HepG2 (cell line): ENCODE measurements around the gene NME7. TPM values are rescaled to one million over a fixed set of nuclear protein-coding genes. Genes with fewer than 3 reads are reported as not detected.

Source experiments
- BRD4 ChIP-seq: sonication (generic); formaldehyde crosslinking; IDR thresholded peaks from 2 replicates; pipeline ENCODE4 v1.4.0; 2020; ENCODE audit warnings: missing genetic modification reagents
- GPBP1L1 ChIP-seq: sonication (generic); formaldehyde crosslinking; IDR thresholded peaks from 2 replicates; pipeline ENCODE4 v1.5.0; 2020; ENCODE audit warnings: mild to moderate bottlenecking, missing genetic modification reagents
- HOXA9 ChIP-seq: sonication (generic); formaldehyde crosslinking; IDR thresholded peaks from 2 replicates; pipeline ENCODE4 v1.8.1; 2022; ENCODE audit warnings: missing genetic modification reagents, mild to moderate bottlenecking, moderate library complexity, borderline replicate concordance
- KDM2A ChIP-seq: sonication (generic); formaldehyde crosslinking; IDR thresholded peaks from 2 replicates; pipeline ENCODE4 v1.4.0; 2020; ENCODE audit warnings: low read depth, missing genetic modification reagents, borderline replicate concordance
- NFYB ChIP-seq: sonication (generic); formaldehyde crosslinking; IDR thresholded peaks from 2 replicates; pipeline ENCODE4 v1.4.0; 2020; ENCODE audit warnings: missing genetic modification reagents
- RCOR2 ChIP-seq: IDR thresholded peaks from 2 replicates; pipeline ENCODE4 v1.6.1; 2016; ENCODE audit warnings: missing biosample characterization, missing genetic modification reagents
- SAP130 ChIP-seq: IDR thresholded peaks from 2 replicates; pipeline ENCODE4 v1.6.1; 2016; ENCODE audit warnings: low read depth
- SMARCC2 ChIP-seq: fragments of 450-650 bp; IDR thresholded peaks from 2 replicates; pipeline ENCODE4 v1.6.1; 2017; ENCODE audit warnings: antibody characterized with exemption, mild to moderate bottlenecking
- TRAFD1 ChIP-seq: sonication (generic); formaldehyde crosslinking; IDR thresholded peaks from 2 replicates; pipeline ENCODE4 v1.5.1; 2020; ENCODE audit warnings: missing genetic modification reagents, mild to moderate bottlenecking, borderline replicate concordance
- ZFP41 ChIP-seq: sonication (generic); formaldehyde crosslinking; IDR thresholded peaks from 2 replicates; pipeline ENCODE4 v1.4.0; 2020; ENCODE audit warnings: mild to moderate bottlenecking, missing genetic modification reagents, borderline replicate concordance
- ZFP90 ChIP-seq: sonication (generic); formaldehyde crosslinking; IDR thresholded peaks from 2 replicates; pipeline ENCODE4 v1.8.0; 2022; ENCODE audit warnings: missing genetic modification reagents, mild to moderate bottlenecking, inconsistent platforms, borderline replicate concordance
- ZKSCAN8 ChIP-seq: IDR thresholded peaks from 2 replicates; pipeline ENCODE4 v1.6.1; 2016; ENCODE audit warnings: borderline replicate concordance, missing genetic modification reagents, missing compliant biosample characterization
- ZNF136 ChIP-seq: sonication (generic); formaldehyde crosslinking; IDR thresholded peaks from 2 replicates; pipeline ENCODE4 v1.8.1; 2022; ENCODE audit warnings: low read depth, mild to moderate bottlenecking, moderate library complexity, missing genetic modification reagents
- ZSCAN29 ChIP-seq: sonication (generic); formaldehyde crosslinking; conservative IDR thresholded peaks from 2 replicates; pipeline ENCODE4 v1.4.0; 2020; ENCODE audit warnings: mild to moderate bottlenecking, missing genetic modification reagents
- polyA plus RNA-seq, 8 experiments: library from polyadenylated mRNA; depleted of rRNA in 3 of 8; stranded (reverse) in 7 of 8; unstranded in 1 of 8; fragments of >200 nt; fragmentation: Illumina TruSeq in 4 of 8; extraction: Trizol in 4 of 8; gene quantifications; 2 replicates each; pipeline versions ENCODE4 v1.2.1 to v1.2.3, GENCODE V29; 2011 to 2016; ENCODE audit warnings: low read depth in 4 of 8, missing spikeins in 1 of 8, mixed read lengths in 1 of 8; ENCODE audit not compliant: insufficient read depth in 1 of 8
- total RNA-seq, 5 experiments: library from RNA; depleted of rRNA; stranded (reverse); fragments of >200 nt; fragmentation: Illumina TruSeq; extraction: Trizol; gene quantifications; 2 replicates each; pipeline ENCODE4 v1.2.3, GENCODE V29; 2016; ENCODE audit warnings: low read depth in 1 of 5
- TF ChIP-seq, protein P1 (sequence below): sonication (generic); formaldehyde crosslinking; IDR thresholded peaks from 2 replicates; pipeline ENCODE4 v1.4.0; 2020; ENCODE audit warnings: mild to moderate bottlenecking, missing genetic modification reagents
- TF ChIP-seq, protein P2 (sequence below): sonication (generic); formaldehyde crosslinking; IDR thresholded peaks from 2 replicates; pipeline ENCODE4 v1.5.0; 2020; ENCODE audit warnings: missing genetic modification reagents
- TF ChIP-seq, protein P3 (sequence below): sonication (generic); formaldehyde crosslinking; IDR thresholded peaks from 2 replicates; pipeline ENCODE4 v1.4.0; 2020; ENCODE audit warnings: mild to moderate bottlenecking, missing genetic modification reagents

The NME7 gene
- total and polyA plus RNA-seq, 2 of the 13 experiments (the other 11 are each of a cell fraction or from before 2014, with no cell fraction given) = 9.4 to 22.5 TPM

GRCh38 chr1:169144941-169145626, 222.5 kb downstream of the NME7 start (continued):
- TF ChIP-seq, protein P1, sequence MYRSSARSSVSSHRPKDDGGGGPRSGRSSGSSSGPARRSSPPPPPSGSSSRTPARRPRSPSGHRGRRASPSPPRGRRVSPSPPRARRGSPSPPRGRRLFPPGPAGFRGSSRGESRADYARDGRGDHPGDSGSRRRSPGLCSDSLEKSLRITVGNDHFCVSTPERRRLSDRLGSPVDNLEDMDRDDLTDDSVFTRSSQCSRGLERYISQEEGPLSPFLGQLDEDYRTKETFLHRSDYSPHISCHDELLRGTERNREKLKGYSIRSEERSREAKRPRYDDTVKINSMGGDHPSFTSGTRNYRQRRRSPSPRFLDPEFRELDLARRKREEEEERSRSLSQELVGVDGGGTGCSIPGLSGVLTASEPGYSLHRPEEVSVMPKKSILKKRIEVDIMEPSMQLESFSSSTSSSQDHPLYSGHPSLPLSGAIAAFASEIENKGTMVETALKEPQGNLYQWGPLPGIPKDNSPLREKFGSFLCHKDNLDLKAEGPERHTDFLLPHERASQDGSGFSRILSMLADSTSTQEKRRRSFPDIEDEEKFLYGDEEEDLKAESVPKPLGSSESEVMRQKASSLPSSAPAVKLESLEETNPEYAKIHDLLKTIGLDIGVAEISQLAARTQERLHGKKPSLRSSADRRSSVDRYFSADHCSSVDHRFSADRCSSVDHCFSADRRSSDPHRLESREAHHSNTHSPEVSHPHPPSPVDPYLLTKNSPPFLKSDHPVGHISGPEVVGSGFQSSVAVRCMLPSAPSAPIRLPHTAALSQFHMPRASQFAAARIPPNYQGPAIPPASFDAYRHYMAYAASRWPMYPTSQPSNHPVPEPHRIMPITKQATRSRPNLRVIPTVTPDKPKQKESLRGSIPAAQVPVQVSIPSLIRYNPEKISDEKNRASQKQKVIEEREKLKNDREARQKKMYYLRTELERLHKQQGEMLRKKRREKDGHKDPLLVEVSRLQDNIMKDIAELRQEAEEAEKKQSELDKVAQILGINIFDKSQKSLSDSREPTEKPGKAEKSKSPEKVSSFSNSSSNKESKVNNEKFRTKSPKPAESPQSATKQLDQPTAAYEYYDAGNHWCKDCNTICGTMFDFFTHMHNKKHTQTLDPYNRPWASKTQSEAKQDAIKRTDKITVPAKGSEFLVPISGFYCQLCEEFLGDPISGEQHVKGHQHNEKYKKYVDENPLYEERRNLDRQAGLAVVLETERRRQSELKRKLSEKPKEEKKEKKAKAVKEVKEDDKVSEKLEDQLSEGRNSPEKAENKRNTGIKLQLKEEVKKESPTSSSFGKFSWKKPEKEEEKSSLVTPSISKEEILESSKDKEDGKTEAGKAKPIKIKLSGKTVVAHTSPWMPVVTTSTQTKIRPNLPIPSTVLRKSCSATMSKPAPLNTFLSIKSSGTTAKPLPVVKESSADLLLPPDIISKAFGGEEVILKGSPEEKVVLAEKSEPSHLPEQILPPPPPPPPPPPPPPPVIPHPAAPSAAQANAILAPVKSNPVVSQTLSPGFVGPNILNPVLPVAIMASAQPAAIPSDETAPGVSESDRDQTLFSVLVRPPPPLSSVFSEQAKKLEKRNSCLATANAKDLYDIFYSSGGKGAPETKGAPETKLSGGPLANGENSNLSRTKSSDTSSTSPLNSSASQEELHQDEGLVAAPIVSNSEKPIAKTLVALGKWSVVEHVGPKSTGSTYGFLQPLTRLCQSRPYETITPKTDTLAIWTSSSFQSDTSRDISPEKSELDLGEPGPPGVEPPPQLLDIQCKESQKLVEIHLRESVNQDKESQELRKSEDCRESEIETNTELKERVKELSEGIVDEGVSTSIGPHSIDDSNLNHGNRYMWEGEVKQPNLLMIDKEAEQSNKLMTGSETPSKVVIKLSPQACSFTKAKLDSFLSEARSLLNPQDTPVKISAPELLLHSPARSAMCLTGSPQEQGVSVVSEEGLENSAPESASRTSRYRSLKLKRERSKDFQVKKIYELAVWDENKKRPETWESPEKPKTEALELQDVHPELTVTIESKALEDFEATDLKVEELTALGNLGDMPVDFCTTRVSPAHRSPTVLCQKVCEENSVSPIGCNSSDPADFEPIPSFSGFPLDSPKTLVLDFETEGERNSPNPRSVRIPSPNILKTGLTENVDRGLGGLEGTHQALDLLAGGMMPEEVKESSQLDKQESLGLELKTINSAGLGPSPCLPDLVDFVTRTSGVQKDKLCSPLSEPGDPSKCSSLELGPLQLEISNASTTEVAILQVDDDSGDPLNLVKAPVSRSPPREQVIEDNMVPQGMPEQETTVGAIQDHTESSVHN = no peak
- no peak for TF ChIP-seq SMARCC2
- peak; percentile 28; the same call in 1 of the 2 replicates for TF ChIP-seq ZKSCAN8 (CRISPR knock-in tag)
- TF ChIP-seq BRD4 = no peak
- no peak for TF ChIP-seq GPBP1L1 (CRISPR knock-in tag)
- TF ChIP-seq KDM2A (CRISPR knock-in tag) = no peak
- no peak; the same call in 1 of the 2 replicates for TF ChIP-seq RCOR2 (CRISPR knock-in tag)
- TF ChIP-seq ZFP90 = no peak
- TF ChIP-seq, protein P2, sequence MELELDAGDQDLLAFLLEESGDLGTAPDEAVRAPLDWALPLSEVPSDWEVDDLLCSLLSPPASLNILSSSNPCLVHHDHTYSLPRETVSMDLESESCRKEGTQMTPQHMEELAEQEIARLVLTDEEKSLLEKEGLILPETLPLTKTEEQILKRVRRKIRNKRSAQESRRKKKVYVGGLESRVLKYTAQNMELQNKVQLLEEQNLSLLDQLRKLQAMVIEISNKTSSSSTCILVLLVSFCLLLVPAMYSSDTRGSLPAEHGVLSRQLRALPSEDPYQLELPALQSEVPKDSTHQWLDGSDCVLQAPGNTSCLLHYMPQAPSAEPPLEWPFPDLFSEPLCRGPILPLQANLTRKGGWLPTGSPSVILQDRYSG (CRISPR knock-in tag) = no peak
- TF ChIP-seq HOXA9 (CRISPR knock-in tag) = no peak
- TF ChIP-seq NFYB = no peak
- TF ChIP-seq, protein P3, sequence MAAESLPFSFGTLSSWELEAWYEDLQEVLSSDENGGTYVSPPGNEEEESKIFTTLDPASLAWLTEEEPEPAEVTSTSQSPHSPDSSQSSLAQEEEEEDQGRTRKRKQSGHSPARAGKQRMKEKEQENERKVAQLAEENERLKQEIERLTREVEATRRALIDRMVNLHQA (CRISPR knock-in tag) = no peak
- 0 out of 2 replicates have a peak, but pooled peaks have one; percentile 37 for TF ChIP-seq ZSCAN29
- TF ChIP-seq ZFP41 (CRISPR knock-in tag) = no peak
- peak; percentile 14 for TF ChIP-seq SAP130 (CRISPR knock-in tag)
- TF ChIP-seq ZNF136 (CRISPR knock-in tag) = no peak
- TF ChIP-seq TRAFD1 (CRISPR knock-in tag) = no peak
